GM18517 (cell line): ENCODE data around the gene DNALI1.

ENCODE experiments used
- ATAC-seq: cut with Tn5 transposase; IDR thresholded peaks from one replicate; pipeline ENCODE4 v1.9.1; 2021; ENCODE audit warnings: mild to moderate bottlenecking, moderate library complexity; ENCODE audit not compliant: unreplicated experiment

Gene DNALI1

DNA sequence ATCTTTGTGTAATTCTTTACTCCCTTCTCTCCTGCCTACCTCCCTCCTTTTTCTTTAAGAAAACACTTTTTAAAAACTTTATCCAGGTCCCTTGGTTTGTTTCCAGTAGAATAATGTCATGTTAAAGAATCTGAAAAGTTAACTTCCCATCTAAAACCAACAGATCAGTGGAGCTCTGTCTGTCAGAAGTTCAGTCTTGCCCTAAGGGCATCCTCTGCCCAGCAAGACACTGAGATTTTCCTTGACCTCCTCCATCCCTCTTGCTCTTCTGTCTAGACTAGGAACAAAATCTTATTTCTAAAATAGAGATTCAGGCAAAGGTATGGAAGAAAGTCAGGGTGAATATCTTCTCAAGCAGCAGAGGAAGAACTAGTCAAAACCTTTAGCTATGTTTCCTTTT is 44.7 kb downstream of the DNALI1 start:
- no peak for ATAC-seq

DNA sequence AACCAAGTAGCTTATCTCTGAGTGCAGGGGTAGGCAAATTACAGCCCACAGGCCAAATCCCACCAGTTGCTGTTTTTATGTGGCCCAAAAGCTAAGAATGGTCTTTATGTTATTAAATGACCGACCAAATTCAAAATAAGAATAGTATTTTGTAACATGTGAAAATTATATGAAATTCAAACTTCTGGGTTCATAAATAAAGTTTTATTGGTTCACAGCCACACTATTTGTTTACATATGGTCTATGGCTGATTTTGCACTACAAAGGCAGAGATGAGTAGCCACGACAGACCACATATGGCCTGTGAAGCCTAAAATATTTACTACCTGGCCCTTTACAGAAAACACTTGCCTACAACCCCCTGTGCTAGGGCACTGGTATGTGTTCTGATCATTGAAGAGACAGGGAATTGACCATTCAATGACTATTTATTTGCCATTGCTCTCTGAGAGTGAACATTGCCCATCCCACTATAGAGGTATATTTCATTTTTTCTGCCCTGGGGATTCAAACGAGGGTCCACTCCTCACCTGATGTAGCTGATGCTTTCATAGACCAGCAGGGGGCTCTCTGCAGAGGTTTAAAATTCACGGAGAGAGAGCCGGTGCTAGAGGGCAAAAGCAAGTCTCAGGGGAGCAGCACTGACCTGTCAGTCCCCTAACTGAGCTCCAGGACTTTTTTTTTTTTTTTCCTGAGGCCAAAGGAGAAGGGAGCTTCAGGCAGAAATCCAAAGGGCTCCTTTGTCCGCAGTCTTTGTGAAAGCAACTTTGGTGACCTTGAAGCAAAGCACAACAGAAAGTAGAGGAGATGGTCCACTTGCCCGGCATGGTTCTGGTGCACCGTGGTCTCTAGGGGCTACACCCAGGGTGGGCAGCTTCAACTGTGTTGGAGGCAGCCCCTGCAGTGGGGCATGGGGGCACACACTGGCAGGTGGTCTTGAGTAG is 46.3 kb downstream of the DNALI1 start:
- no peak for ATAC-seq

DNA sequence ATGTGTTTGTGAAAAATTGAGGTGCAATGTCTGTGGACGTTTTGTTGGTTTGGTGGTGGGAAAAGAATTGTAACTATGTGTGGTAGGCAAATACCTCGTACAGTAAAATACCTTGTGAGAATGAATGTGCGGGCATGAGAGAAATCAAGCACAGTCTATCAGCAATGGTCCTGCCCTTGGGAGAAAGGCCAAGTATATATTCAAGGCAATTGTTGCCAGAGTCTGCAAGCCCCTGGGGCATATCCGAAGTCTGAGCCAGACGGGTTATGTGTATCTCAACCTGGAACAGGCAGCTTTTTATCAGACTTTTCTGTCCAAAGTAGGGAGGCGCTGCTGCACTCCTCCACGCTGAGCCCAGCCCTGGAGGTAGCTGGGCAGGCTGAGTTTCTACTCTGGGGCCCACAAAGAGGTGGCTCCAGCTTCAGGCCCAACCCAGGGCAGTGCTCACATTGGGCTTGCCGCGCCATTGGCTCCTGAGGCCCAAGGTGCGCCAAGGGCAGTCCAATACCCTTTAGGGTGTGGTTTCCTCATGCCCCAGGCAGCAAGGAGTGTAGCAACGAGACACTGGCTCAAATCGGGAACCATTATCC is 48.4 kb downstream of the DNALI1 start:
- no peak for ATAC-seq

DNA sequence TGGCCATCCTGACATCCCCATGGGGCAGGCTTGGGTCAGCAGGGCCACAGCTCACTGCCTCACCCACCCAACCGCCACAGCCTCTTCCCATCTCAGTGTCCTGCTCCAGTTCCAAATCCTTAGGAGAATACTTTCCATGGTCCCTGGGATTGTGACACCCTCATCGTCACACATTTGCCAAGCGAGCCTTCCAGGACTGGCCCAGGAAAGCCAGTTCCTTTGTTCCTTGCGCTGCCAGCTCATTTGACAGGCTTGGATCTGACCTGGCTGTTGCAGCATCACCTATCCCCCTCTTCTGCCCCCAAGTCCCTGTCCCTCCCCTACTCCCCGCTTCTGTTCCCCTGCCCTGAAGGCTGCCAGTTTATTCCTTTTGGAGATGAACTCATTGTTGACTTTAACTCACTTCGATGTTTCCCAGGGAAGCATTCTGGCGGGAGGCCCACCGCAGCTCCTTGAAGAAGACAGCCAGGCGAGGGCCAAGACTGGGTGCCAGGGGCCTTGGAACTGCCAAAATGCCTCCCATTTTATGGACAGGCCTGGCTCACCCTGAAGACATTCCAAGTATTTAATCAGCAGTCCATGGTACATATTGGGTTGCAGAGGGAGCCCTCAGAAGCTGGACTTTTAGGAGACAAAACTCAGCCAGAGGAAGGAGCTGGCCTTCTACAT is 49.2 kb downstream of the DNALI1 start:
- no peak for ATAC-seq

DNA sequence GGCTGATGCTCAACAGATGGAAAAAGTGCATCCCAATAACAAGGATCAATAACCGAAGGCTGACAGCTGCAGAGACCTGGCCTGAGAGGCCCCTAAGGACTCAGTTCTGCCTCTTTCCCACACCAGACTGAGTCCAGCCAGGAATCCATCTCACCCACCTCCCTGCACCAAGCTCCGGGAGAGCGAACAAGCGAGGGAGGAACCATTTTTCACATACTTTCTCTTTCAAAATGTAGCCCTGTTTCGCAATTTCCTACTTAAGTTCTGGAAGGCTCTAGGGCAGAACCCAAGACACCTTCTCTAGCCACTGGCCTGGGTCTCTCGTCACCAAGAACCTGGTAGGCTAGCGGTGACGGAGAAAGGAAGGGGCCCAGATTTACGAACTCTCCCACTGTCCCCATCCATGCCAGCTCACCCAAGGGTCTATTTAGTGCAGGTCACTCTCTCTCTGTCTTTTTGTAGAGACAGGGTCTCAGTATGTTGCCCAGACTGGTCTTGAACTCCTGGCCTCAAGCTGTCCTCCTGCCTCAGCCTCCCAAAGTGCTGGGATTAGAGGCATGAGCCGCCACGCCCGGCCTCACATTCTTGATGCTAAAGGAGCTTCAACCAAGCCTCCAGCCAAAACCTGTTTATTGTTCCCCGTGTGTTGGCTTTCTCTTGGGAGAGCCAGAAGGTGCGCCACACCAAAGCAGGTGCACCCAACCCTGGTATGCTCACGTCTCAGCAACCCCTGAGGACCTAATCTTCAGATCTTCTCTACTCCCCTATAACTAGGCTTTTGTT is 49.9 kb downstream of the DNALI1 start:
- ATAC-seq: no peak

DNA sequence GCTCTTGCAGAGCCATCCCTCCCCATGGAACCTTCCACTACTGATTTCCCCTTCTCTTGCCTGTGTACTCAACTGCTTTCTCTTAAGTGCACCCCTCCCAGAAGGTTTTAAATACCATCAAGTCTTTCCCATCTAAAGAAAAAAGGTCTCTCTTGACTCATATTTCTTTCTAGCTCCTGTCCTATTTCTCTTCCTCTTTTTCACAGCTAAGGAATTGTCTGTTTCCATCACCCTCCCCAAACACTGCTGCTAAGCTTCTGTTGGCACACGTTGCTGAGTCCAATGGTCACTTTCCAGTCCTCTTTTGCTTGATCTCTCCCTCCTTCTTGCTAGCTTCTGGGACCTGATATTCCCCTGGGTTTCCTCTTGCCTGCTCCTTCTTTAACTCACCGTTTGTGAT is 52.3 kb downstream of the DNALI1 start:
- no peak for ATAC-seq

DNA sequence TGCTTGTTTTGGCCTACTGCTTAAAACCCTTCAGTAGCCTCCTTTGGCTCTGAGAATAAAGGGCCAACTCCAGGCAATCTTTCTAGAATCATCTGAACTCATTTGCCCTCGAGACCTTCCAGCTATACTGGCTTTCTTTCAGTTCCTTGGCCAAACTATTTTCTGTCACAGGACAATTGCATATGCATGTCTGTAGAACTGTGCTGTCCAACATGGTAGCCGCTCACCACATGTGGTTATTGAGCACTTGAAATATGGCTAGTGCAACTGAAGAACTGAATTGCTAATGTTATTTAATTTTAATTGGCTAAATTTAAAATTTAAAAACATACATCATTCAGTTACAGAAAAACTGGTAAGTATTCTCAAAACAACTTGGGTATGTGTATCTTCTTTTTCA is 53.3 kb downstream of the DNALI1 start:
- no peak for ATAC-seq

DNA sequence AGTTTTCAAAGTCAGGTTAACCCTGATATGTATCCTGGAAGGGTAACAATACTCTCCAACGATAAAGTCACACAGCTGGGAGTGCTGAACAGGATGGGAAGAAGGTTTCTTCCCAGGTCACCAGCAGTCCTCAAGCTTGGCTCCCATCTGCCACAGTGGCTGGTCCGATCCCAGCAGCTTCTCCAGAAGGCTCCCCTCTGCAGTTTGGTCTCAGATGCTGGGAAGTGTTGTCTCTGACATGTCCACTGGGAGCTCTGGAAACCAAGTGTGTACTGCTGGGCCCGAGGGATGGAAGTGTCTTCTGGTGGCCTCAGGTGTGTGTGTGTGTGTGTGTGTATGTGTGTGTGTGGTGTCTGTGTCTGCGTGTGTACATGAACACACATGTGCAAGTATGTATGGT is 55.4 kb downstream of the DNALI1 start:
- no peak for ATAC-seq

DNA sequence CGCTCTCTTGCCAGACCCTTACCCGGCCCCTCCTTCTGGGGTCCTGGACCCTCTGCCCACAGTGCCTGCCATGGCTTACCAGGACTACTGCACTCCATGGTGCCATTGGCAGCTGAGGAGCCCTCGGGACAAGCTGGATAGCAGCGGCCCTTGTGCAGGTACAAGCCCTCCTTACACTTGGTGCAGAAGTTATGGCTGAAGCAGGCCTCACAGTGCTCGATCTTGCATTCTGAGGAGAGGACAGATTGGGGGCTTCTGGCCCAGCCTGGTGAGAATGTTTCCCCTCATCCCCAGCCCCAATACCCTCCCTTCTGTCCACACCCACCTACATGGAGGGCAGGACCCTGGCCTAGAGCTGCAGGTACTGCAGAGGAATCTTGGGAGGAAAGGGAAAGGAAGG is 57.4 kb downstream of the DNALI1 start:
- ATAC-seq: no peak

DNA sequence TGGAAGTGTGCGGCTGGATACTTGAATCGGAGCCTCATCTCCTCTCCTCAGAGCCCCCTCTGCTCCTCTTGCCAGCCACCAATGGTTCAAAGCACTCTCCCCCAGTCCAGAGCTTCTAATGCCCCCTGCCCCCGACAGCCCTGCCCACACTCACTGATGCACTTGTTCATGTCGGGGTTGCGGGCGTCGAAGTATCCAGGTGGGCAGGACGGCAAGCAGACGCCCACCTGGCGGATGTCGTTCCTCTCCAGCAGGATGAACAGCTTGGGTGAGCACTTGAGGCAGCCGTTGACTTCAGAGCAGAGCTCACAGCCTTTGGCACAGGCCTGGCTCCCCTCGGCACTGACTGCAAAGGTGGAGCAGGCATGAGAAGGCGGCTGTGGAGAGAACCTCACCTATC is 59.6 kb downstream of the DNALI1 start:
- no peak for ATAC-seq
